ENCODE data around the gene KITLG.

- TF ChIP-seq, protein P1, sequence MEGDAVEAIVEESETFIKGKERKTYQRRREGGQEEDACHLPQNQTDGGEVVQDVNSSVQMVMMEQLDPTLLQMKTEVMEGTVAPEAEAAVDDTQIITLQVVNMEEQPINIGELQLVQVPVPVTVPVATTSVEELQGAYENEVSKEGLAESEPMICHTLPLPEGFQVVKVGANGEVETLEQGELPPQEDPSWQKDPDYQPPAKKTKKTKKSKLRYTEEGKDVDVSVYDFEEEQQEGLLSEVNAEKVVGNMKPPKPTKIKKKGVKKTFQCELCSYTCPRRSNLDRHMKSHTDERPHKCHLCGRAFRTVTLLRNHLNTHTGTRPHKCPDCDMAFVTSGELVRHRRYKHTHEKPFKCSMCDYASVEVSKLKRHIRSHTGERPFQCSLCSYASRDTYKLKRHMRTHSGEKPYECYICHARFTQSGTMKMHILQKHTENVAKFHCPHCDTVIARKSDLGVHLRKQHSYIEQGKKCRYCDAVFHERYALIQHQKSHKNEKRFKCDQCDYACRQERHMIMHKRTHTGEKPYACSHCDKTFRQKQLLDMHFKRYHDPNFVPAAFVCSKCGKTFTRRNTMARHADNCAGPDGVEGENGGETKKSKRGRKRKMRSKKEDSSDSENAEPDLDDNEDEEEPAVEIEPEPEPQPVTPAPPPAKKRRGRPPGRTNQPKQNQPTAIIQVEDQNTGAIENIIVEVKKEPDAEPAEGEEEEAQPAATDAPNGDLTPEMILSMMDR (IDR thresholded peaks at IDR 0.05 in 4 of 5, conservative IDR thresholded peaks at IDR 0.05 in 1 of 5), result no peak
- TF ChIP-seq POLR2A (IDR thresholded peaks at IDR 0.05), result no peak
Observed at GRCh38 chr12:88539893-88540292, 40.4 kb downstream of the KITLG start.
